Fibroblast of lung (primary cell): ENCODE measurements around the gene ETF1. TPM values are rescaled to one million over a fixed set of nuclear protein-coding genes. Genes with fewer than 3 reads are reported as not detected.
A peak's percentile ranks its signal among the peaks of the same experiment; 100 is the strongest.

Experiments used
- DNase-seq, 2 donors: peaks; one replicate each; pipeline versions ENCODE4 v3.0.0 to v3.0.0-alpha.2; 2010; ENCODE audit warnings: low read depth in 2 of 2
- H2AFZ ChIP-seq: 2 replicates; pipeline ENCODE4 v1.5.1; 2012; ENCODE audit warnings: low read length, control low read depth, inconsistent platforms
- H3K27ac ChIP-seq: 2 replicates; pipeline ENCODE4 v1.5.1; 2011; ENCODE audit warnings: low read length, control low read depth; ENCODE audit not compliant: insufficient read depth
- H3K27me3 ChIP-seq: 2 replicates; pipeline ENCODE4 v1.5.1; 2011; ENCODE audit warnings: mild to moderate bottlenecking, low read length; ENCODE audit not compliant: control insufficient read depth, insufficient read depth
- H3K36me3 ChIP-seq: 2 replicates; pipeline ENCODE4 v1.5.1; 2011; ENCODE audit warnings: low read length; ENCODE audit not compliant: control insufficient read depth, insufficient read depth
- H3K4me1 ChIP-seq: 2 replicates; pipeline ENCODE4 v1.5.1; 2011; ENCODE audit warnings: low read length; ENCODE audit not compliant: control insufficient read depth, insufficient read depth; ENCODE audit errors: extremely low read depth
- H3K4me2 ChIP-seq: 2 replicates; pipeline ENCODE4 v1.5.1; 2011; ENCODE audit warnings: low read length, control low read depth; ENCODE audit not compliant: insufficient read depth; ENCODE audit errors: extremely low read depth
- H3K4me3 ChIP-seq, 4 experiments: fragments of 200-600 bp in 1 of 4; sonication (generic) in 1 of 4; replicated peaks in 1 of 4; 2 replicates each; pipeline ENCODE4 v1.5.1; 2011 to 2016; ENCODE audit warnings: low read length in 4 of 4, low read depth in 3 of 4, mild to moderate bottlenecking in 3 of 4, control low read depth in 2 of 4, inconsistent platforms in 1 of 4, mixed read lengths in 1 of 4; ENCODE audit not compliant: insufficient read depth in 1 of 4; ENCODE audit errors: control extremely low read depth in 1 of 4
- H3K79me2 ChIP-seq: 2 replicates; pipeline ENCODE4 v1.5.1; 2012; ENCODE audit warnings: mild to moderate bottlenecking, low read length, inconsistent platforms; ENCODE audit not compliant: control insufficient read depth, insufficient read depth
- H3K9ac ChIP-seq: 2 replicates; pipeline ENCODE4 v1.5.1; 2011; ENCODE audit warnings: mild to moderate bottlenecking, low read length, control low read depth; ENCODE audit not compliant: insufficient read depth
- H3K9me3 ChIP-seq: 2 replicates; pipeline ENCODE4 v1.5.1; 2012; ENCODE audit warnings: low read depth, low read length; ENCODE audit not compliant: control insufficient read depth, insufficient read depth
- H4K20me1 ChIP-seq: 2 replicates; pipeline ENCODE4 v1.5.1; 2011; ENCODE audit warnings: low read length; ENCODE audit not compliant: control insufficient read depth, insufficient read depth; ENCODE audit errors: extremely low read depth
- CTCF ChIP-seq, 2 donors: IDR thresholded peaks in 1 of 2; conservative IDR thresholded peaks in 1 of 2; 1 replicate in 1 of 2; 2 replicates in 1 of 2; pipeline ENCODE4 v1.5.1; 2011 to 2012; ENCODE audit warnings: low read length in 2 of 2, control low read depth in 1 of 2, inconsistent platforms in 1 of 2, low read depth in 1 of 2, mild to moderate bottlenecking in 1 of 2
- EZH2 ChIP-seq: IDR thresholded peaks from 2 replicates; pipeline ENCODE4 v1.5.1; 2012; ENCODE audit warnings: low read length, control low read depth, mild to moderate bottlenecking; ENCODE audit errors: missing control alignments
- polyA plus RNA-seq, 2 donors: library from polyadenylated mRNA; depleted of rRNA in 1 of 2; stranded (reverse) in 1 of 2; unstranded in 1 of 2; fragments of >200 nt; gene quantifications; 2 replicates each; pipeline ENCODE4 v1.2.1, GENCODE V29; 2011 to 2012; ENCODE audit warnings: missing spikeins in 1 of 2
- total RNA-seq: library from RNA; depleted of rRNA; stranded (reverse); fragments of >200 nt; gene quantifications from 2 replicates; pipeline ENCODE4 v1.2.1, GENCODE V29; 2014

The ETF1 gene
- total and polyA plus RNA-seq, 2 donors (not counting 1 experiment from before 2014, with no cell fraction given) = 94.0 to 118 TPM

DNA sequence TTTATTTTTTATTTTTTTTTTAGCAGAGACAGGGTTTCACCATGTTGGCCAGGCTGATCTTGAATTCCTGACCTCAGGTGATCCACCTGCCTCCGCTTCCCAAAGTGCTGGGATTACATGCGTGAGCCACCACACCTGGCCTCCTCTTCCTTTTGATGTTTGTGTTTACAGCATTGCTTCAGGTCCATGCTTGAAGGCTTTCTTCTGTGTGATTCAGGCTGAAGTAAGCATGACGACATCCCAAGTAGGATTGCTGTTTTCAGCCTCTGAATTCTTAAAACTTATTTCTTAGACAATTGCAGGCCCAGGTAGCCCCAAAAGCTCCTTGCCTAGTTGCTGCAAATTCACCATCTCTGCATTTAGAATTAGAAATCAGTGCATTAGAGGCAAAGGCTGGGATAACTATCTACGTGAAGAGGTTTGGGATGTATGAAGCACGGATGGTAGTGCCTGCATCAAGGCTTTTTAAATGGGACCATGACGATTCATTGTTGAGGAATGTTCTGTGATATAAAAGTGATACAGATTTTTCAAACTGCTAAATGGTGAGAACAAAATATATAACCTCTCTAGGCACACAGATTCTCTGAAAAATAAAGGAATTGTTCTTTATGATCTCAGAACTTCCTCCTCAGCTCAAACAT, 3.0 kb upstream of the ETF1 start:
- peak in 1 of 2 donors; percentile 36 for DNase-seq
- Histone ChIP-seq H3K4me3 (no peak overlapping the region), H2AFZ (no peak overlapping the region), H3K9me3 (no peaks in the 10 kb centered on the region), H3K79me2 (peaks cover 70% of the 10 kb centered on the region), H3K27me3 (no peaks in the 10 kb centered on the region), H3K4me1 (no peaks in the 10 kb centered on the region), H4K20me1 (no peaks in the 10 kb centered on the region), H3K9ac (no peak overlapping the region), H3K27ac (no peak overlapping the region), H3K36me3 (no peaks in the 10 kb centered on the region), H3K4me2 (peak overlapping the region; percentile 38)
- TF ChIP-seq EZH2 = no peak
- TF ChIP-seq CTCF (conservative IDR thresholded peaks at IDR 0.05 in 1 of 2, IDR thresholded peaks at IDR 0.05 in 1 of 2; ENCODE audit: low read depth in 1 of 2, low read length in 2 of 2) = no peak

GRCh38 chr5:138544181-138545134, 1.4 kb upstream of the ETF1 start:
- Histone ChIP-seq H2AFZ (no peak overlapping the region), H3K27me3 (no peaks in the 10 kb centered on the region), H3K27ac (peak overlapping the region; percentile 98), H3K9me3 (no peaks in the 10 kb centered on the region), H3K4me2 (peak overlapping the region; percentile 80), H3K36me3 (no peaks in the 10 kb centered on the region), H3K9ac (peak overlapping the region; percentile 97), H3K4me3 (peak overlapping the region; percentile 85 to 95 (median 94)), H4K20me1 (no peaks in the 10 kb centered on the region), H3K79me2 (peaks cover 84% of the 10 kb centered on the region), H3K4me1 (no peaks in the 10 kb centered on the region)
- no peak for TF ChIP-seq EZH2
- TF ChIP-seq CTCF (conservative IDR thresholded peaks at IDR 0.05 in 1 of 2, IDR thresholded peaks at IDR 0.05 in 1 of 2; ENCODE audit: low read depth in 1 of 2, low read length in 2 of 2) = no peak
- peak; percentile 35 to 42 for DNase-seq

- peaks cover 88% of the 10 kb centered on the region for H3K79me2 ChIP-seq
- TF ChIP-seq CTCF (conservative IDR thresholded peaks at IDR 0.05 in 1 of 2, IDR thresholded peaks at IDR 0.05 in 1 of 2; ENCODE audit: low read depth in 1 of 2, low read length in 2 of 2) (no peak), EZH2 (no peak)
- H3K27ac ChIP-seq = peak overlapping the region; percentile 98
- no peaks in the 10 kb centered on the region for H4K20me1 ChIP-seq
- no peaks in the 10 kb centered on the region for H3K9me3 ChIP-seq
- DNase-seq = no peak
- H3K4me2 ChIP-seq = peak overlapping the region; percentile 80
- peak overlapping the region; percentile 97 for H3K9ac ChIP-seq
- no peaks in the 10 kb centered on the region for H3K36me3 ChIP-seq
- no peaks in the 10 kb centered on the region for H3K4me1 ChIP-seq
- H3K27me3 ChIP-seq = no peaks in the 10 kb centered on the region
- H3K4me3 ChIP-seq = peak overlapping the region; percentile 85 to 95 (median 94)
- peak overlapping the region; percentile 20 for H2AFZ ChIP-seq
These were observed 681 bp upstream of the ETF1 start for GRCh38 chr5:138543730-138544104.
